Stimulated activated CD8-positive, alpha-beta memory T cell treated with anti-CD3 and anti-CD28 coated beads, Interleukin-7, amount 100 ng/mL, for 24 hours (primary cell): Measurements from ENCODE around the gene EPO.
"Not testable (repeated sequence)": the region's sequence is repeated elsewhere in the genome, so short reads cannot be mapped to it uniquely, and the experiment has no call there.

Experiments
- DNase-seq: peaks from one replicate; pipeline ENCODE4 v3.0.0-alpha.2; 2020; ENCODE audit warnings: low read depth

EPO gene

GRCh38 chr7:100739934-100740333 is 19.7 kb downstream of the EPO start:
- no peak for DNase-seq

DNA sequence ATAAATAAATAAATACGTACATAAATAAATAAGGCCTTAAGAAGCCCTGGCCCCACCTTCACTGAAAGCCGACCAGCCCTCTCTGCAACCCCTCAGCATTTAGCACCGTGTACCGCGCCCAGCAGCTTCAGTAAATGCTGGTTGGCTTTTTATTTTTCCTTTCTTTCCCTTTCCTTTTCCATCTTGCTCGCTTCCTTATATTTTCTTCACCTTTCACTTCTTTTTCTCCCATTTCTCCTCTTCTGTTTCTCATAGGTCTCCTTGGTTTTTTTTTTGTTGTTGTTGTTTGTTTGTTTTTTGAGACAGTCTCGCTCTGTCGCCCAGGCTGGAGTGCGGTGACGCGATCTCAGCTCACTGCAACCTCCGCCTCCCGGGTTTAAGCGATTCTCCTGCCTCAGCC is 24.3 kb downstream of the EPO start:
- DNase-seq: no peak

GRCh38 chr7:100745184-100745583 is 24.9 kb downstream of the EPO start:
- DNase-seq: no peak

DNA sequence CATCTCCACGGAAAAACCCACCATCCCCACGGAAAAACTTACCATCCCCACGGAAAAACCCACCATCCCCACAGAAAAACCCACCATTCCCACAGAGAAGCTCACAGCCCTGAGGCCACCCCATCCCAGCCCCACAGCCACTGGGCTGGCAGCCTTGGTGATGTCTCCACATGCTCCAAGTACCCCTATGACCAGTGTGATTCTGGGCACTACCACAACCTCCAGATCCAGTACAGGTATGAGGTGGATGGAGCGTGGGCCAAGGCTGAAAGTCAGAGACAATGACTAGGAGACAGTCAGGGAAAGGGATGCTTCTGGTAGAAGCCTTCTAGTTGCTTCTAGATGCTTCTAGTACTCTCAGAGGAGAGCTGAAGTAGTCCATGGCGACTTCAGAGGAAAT is 32.7 kb downstream of the EPO start:
- no peak for DNase-seq

GRCh38 chr7:100753750-100754149 is 33.5 kb downstream of the EPO start:
- no peak for DNase-seq

- DNase-seq: no peak
These were observed 39.3 kb downstream of the EPO start for GRCh38 chr7:100759357-100760171.

DNA sequence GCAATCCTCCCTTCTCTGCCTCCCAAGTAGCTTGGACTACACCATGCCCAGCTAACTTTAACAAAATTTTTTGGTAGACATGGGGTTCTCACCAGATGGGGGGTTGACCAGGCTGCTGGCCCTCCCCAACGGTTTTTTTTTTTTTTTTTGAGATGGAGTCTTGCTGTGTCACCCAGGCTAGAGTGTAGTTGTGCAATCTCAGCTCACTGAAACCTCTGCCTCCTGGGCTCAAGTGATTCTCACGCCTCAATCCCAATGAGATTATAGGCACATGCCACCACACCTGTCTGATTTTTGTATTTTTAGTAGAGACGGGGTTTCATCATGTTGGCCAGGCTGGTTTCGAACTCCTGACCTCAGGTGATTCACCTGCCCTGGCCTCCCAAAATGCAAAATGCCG is 42.6 kb downstream of the EPO start:
- not testable (repeated sequence) for DNase-seq

GRCh38 chr7:100763556-100764140 is 43.4 kb downstream of the EPO start:
- DNase-seq: no peak

DNA sequence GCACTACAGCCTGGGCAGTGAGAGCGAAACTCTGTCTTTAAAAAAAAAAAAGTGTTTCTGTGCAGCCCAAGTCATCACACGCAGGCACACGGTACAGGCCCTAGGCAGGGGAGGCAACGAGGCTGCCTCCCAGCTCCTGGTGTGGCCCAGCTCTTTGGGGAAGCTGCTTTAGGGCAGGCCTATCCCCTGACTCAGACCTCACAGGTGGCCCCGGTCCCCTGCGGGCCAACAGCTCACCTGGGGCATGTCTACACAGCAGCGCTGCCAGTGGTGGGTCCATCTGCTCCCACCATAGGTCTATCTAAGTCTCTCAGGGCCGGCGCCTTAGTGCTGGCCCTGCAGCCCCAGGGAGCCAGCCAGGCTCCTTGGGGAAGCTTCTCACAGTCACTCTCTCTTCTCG is 44.6 kb downstream of the EPO start:
- no peak for DNase-seq

- no peak for DNase-seq
These were observed 45.0 kb downstream of the EPO start for GRCh38 chr7:100765250-100765649.

GRCh38 chr7:100768784-100769183 is 48.5 kb downstream of the EPO start:
- DNase-seq: no peak
